ENCODE data around the gene KRTAP22-2. TPM values are rescaled to one million over a fixed set of nuclear protein-coding genes. Genes with fewer than 3 reads are reported as not detected.

The KRTAP22-2 gene
- not detected in 5 replicates for total RNA-seq (2022; extraction: Qiagen RNA extraction)

DNA sequence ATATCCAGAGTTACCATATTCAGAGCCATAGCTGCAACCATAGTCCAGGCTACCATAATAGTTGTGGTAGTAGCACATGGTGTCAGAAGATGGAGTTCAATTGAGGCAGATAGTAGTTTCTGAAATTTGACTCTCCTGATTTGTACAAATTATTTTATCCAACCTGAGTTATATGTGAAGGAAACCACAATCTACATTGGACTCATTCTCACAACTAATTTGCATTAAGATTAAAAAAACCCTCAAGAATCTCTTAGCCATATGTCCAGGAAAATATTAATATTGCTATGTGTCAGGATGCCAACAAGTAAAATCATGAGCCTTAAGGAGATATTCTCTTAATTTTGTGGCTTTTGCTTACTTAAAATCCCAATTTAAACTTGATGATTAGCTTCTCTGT lies at the start of gene KRTAP22-2:
Gene KRTAP22-2, minus strand, starts transcription at position 101 of the 400 bp plus-strand sequence.

GRCh38 chr21:30634906-30635305 lies 44.7 kb upstream of the KRTAP22-2 start, which contains the start of gene KRTAP20-2:
Gene KRTAP20-2 (plus strand): TSS chr21:30635206. CDS start chr21:30635264, 58 bp downstream.

GRCh38 chr21:30620522-30620921 lies 30.3 kb upstream of the KRTAP22-2 start, which contains the start of gene KRTAP20-4:
Gene KRTAP20-4 (plus strand): TSS chr21:30620627.

GRCh38 chr21:30616125-30616524 lies 25.9 kb upstream of the KRTAP22-2 start, which contains the start of gene KRTAP20-1:
Gene KRTAP20-1 (plus strand): TSS chr21:30616425. CDS start chr21:30616455, 30 bp downstream.

DNA sequence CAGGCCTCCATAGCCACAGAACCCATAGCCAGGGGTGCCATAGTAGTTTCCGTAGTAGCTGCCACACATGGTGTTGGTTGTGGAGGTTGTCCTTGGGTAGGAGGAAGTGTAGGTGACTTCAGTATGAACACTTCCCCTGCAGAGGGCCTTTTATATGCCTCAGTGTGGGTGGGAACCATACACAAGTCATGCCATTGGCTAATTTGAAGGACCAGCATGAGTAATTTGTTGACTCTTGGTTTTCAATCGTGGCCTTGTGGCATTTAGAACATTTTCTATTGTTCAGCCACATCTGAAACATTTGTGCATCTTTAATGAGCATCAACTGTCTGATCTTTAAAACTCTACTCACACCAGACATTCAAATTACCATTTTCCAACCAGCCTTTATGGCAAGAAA lies 23.6 kb upstream of the KRTAP22-2 start, which contains the start of gene KRTAP6-1:
Gene KRTAP6-1, minus strand, starts transcription at position 95 of the 400 bp plus-strand sequence. Its CDS starts 26 bp downstream, at position 69.

GRCh38 chr21:30600787-30601186 lies 10.6 kb upstream of the KRTAP22-2 start, which contains the start of gene KRTAP22-1:
Gene KRTAP22-1 (plus strand): TSS chr21:30601087.

DNA sequence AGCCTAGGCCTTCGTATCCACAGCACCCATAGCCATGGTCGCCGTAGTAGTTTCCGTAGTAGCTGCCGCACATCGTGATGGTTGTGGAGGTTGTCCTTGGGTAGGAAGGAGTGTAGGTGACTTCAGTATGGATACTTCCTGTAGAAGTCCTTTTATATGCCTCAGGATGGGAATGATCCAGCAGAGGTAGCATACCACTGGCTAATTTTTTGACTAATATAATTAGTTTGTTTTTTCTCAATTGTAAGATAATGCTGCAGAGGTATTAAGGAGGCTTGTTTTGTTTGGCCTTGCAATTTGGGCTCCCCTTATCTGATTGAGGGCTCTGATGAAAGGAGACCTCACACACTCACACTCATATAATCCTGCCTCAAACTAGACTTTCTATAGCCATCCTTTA lies 8.6 kb upstream of the KRTAP22-2 start, which contains the start of gene KRTAP6-2:
Gene KRTAP6-2, minus strand, starts transcription at position 101 of the 400 bp plus-strand sequence. Its CDS starts 28 bp downstream, at position 73.

GRCh38 chr21:30592140-30592539 lies 1.9 kb upstream of the KRTAP22-2 start, which contains the start of gene KRTAP6-3:
Gene KRTAP6-3 (plus strand): TSS chr21:30592440. CDS start chr21:30592446, 6 bp downstream.

DNA sequence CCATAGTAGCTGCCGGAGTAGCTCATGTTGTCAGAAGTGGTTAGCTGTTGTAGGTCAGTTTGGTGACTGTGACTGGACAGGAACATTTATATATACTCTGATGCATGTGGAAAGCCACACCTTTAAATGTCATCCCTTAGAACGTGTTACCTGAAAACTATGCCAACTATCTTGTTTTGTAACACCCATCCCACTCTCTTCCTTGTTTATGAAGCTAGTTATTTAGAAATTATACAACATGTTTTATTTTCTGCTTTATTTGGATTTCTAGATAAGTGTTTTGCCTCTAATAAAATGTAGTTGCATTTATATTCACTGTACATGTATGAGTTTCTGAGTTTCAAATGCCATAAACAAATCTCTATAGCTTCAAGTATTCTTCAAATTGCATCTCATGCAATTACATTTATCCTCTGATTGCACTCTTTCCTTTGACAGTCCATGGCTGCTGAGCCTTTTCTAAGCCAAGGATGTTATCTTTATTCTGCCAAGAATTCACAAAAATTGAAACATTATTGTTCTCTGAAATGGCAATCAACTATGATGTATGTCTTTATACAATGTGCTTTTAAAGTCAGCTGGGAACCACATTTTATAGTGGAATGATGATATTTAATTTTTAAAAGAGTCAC lies 28.8 kb downstream of the KRTAP22-2 start, which contains the start of gene KRTAP19-7:
Gene KRTAP19-7, minus strand, starts transcription at position 51 of the 632 bp plus-strand sequence. Its CDS starts 25 bp downstream, at position 26.

GRCh38 chr21:30541764-30542163 lies 48.4 kb downstream of the KRTAP22-2 start, which contains the start of gene KRTAP19-6:
Gene KRTAP19-6 (minus strand): TSS chr21:30541864. CDS start chr21:30541833, 31 bp downstream.

Other genes starting within 250 kb of the KRTAP22-2 start
- gene KRTAP23-1, start 241.8 kb downstream of the KRTAP22-2 start, total RNA-seq (2022; extraction: Qiagen RNA extraction), result not detected in 5 replicates
- not detected in 5 replicates for gene KRTAP13-2, start 218.1 kb downstream of the KRTAP22-2 start, total RNA-seq (2022; extraction: Qiagen RNA extraction)
- not detected in 5 replicates for gene KRTAP13-1, start 194.4 kb downstream of the KRTAP22-2 start, total RNA-seq (2022; extraction: Qiagen RNA extraction)
- not detected in 5 replicates for gene KRTAP13-3, start 164.5 kb downstream of the KRTAP22-2 start, total RNA-seq (2022; extraction: Qiagen RNA extraction)
- not detected in 5 replicates for gene KRTAP13-4, start 160.2 kb downstream of the KRTAP22-2 start, total RNA-seq (2022; extraction: Qiagen RNA extraction)
- gene KRTAP15-1, start 150.1 kb downstream of the KRTAP22-2 start, total RNA-seq (2022; extraction: Qiagen RNA extraction), result not detected in 5 replicates
- gene KRTAP19-1, start 110.0 kb downstream of the KRTAP22-2 start, total RNA-seq (2022; extraction: Qiagen RNA extraction), result not detected in 5 replicates
- gene KRTAP19-2, start 103.0 kb downstream of the KRTAP22-2 start, total RNA-seq (2022; extraction: Qiagen RNA extraction), result not detected in 5 replicates
- not detected in 5 replicates for gene KRTAP19-3, start 98.4 kb downstream of the KRTAP22-2 start, total RNA-seq (2022; extraction: Qiagen RNA extraction)
- gene KRTAP19-4, start 93.2 kb downstream of the KRTAP22-2 start, total RNA-seq (2022; extraction: Qiagen RNA extraction), result not detected in 5 replicates
- not detected in 5 replicates for gene KRTAP19-5, start 88.3 kb downstream of the KRTAP22-2 start, total RNA-seq (2022; extraction: Qiagen RNA extraction)
- gene KRTAP19-6, start 48.5 kb downstream of the KRTAP22-2 start, total RNA-seq (2022; extraction: Qiagen RNA extraction), result not detected in 5 replicates
- not detected in 5 replicates for gene KRTAP19-7, start 29.1 kb downstream of the KRTAP22-2 start, total RNA-seq (2022; extraction: Qiagen RNA extraction)
- not detected in 5 replicates for gene KRTAP6-3, start 2.0 kb upstream of the KRTAP22-2 start, total RNA-seq (2022; extraction: Qiagen RNA extraction)
- not detected in 5 replicates for gene KRTAP6-2, start 8.5 kb upstream of the KRTAP22-2 start, total RNA-seq (2022; extraction: Qiagen RNA extraction)
- not detected in 5 replicates for gene KRTAP22-1, start 10.7 kb upstream of the KRTAP22-2 start, total RNA-seq (2022; extraction: Qiagen RNA extraction)
- not detected in 5 replicates for gene KRTAP6-1, start 23.5 kb upstream of the KRTAP22-2 start, total RNA-seq (2022; extraction: Qiagen RNA extraction)
- gene KRTAP20-1, start 26.0 kb upstream of the KRTAP22-2 start, total RNA-seq (2022; extraction: Qiagen RNA extraction), result not detected in 5 replicates
- not detected in 5 replicates for gene KRTAP20-4, start 30.2 kb upstream of the KRTAP22-2 start, total RNA-seq (2022; extraction: Qiagen RNA extraction)
- gene KRTAP20-2, start 44.8 kb upstream of the KRTAP22-2 start, total RNA-seq (2022; extraction: Qiagen RNA extraction), result not detected in 5 replicates
- gene KRTAP20-3, start 52.5 kb upstream of the KRTAP22-2 start, total RNA-seq (2022; extraction: Qiagen RNA extraction), result not detected in 5 replicates
- gene KRTAP21-3, start 128.4 kb upstream of the KRTAP22-2 start, total RNA-seq (2022; extraction: Qiagen RNA extraction), result not detected in 5 replicates
- gene KRTAP21-2, start 156.9 kb upstream of the KRTAP22-2 start, total RNA-seq (2022; extraction: Qiagen RNA extraction), result not detected in 5 replicates
- gene KRTAP21-1, start 165.0 kb upstream of the KRTAP22-2 start, total RNA-seq (2022; extraction: Qiagen RNA extraction), result not detected in 5 replicates
- not detected in 5 replicates for gene KRTAP8-1, start 222.9 kb upstream of the KRTAP22-2 start, total RNA-seq (2022; extraction: Qiagen RNA extraction)
- gene KRTAP7-1, start 239.4 kb upstream of the KRTAP22-2 start, total RNA-seq (2022; extraction: Qiagen RNA extraction), result not detected in 5 replicates

All from A549 treated with AZD2906 at 1 μM for 4 hours (cell line).